GM06990 (cell line): Measurements from ENCODE around the gene DENND2A.
"Not testable (repeated sequence)": the region's sequence is repeated elsewhere in the genome, so short reads cannot be mapped to it uniquely, and the experiment has no call there.

Experiments
- DNase-seq: peaks from one replicate; pipeline ENCODE4 v3.0.0-alpha.2; 2011; ENCODE audit not compliant: insufficient read length; ENCODE audit errors: extremely low read depth
- H3K27me3 ChIP-seq: replicated peaks from 2 replicates; pipeline ENCODE4 v1.6.0; 2011; ENCODE audit warnings: low read length; ENCODE audit not compliant: control insufficient read depth, insufficient read depth
- H3K36me3 ChIP-seq: 2 replicates; pipeline ENCODE4 v1.5.1; 2011; ENCODE audit warnings: low read length; ENCODE audit not compliant: control insufficient read depth, insufficient read depth
- H3K4me3 ChIP-seq: replicated peaks from 2 replicates; pipeline ENCODE4 v1.5.1; 2011; ENCODE audit warnings: low read depth, mild to moderate bottlenecking, control low read depth, low read length
- CTCF ChIP-seq: IDR thresholded peaks from 2 replicates; pipeline ENCODE4 v1.5.1; 2011; ENCODE audit warnings: low read length, control low read depth, mild to moderate bottlenecking, inconsistent platforms; ENCODE audit not compliant: insufficient read depth, poor library complexity, severe bottlenecking

The DENND2A gene

GRCh38 chr7:140670343-140670935, 29.8 kb upstream of the DENND2A start:
- no peak for TF ChIP-seq CTCF
- no peak for DNase-seq
- Histone ChIP-seq H3K36me3 (no peaks in the 10 kb centered on the region), H3K4me3 (no peak overlapping the region), H3K27me3 (no peaks in the 10 kb centered on the region)

- not testable (repeated sequence) for H3K4me3 ChIP-seq, DNase-seq, H3K36me3 ChIP-seq, H3K27me3 ChIP-seq
These were observed 29.2 kb upstream of the DENND2A start for GRCh38 chr7:140669862-140670261.

GRCh38 chr7:140669352-140669751, 28.7 kb upstream of the DENND2A start:
- H3K27me3 ChIP-seq, result no peaks in the 10 kb centered on the region
- no peak overlapping the region for H3K4me3 ChIP-seq
- TF ChIP-seq CTCF, result no peak
- no peak for DNase-seq
- H3K36me3 ChIP-seq, result no peaks in the 10 kb centered on the region

GRCh38 chr7:140668641-140669040, 28.0 kb upstream of the DENND2A start:
- H3K36me3 ChIP-seq, result no peaks in the 10 kb centered on the region
- no peak overlapping the region for H3K4me3 ChIP-seq
- TF ChIP-seq CTCF, result no peak
- DNase-seq, result no peak
- no peaks in the 10 kb centered on the region for H3K27me3 ChIP-seq

GRCh38 chr7:140667476-140667875, 26.9 kb upstream of the DENND2A start:
- Histone ChIP-seq H3K36me3 (no peaks in the 10 kb centered on the region), H3K27me3 (no peaks in the 10 kb centered on the region), H3K4me3 (no peak overlapping the region)
- no peak for DNase-seq
- TF ChIP-seq CTCF, result no peak

GRCh38 chr7:140662938-140663337, 22.3 kb upstream of the DENND2A start:
- H3K4me3 ChIP-seq, DNase-seq: not testable (repeated sequence)

GRCh38 chr7:140661124-140661523, 20.5 kb upstream of the DENND2A start:
- no peak for TF ChIP-seq CTCF
- H3K36me3 ChIP-seq, result no peaks in the 10 kb centered on the region
- no peaks in the 10 kb centered on the region; the same call in none of the 2 replicates for H3K27me3 ChIP-seq
- no peak overlapping the region for H3K4me3 ChIP-seq
- DNase-seq, result no peak

More at GRCh38 chr7:140662938-140663337, 22.3 kb upstream of the DENND2A start:
- H3K36me3 ChIP-seq, H3K27me3 ChIP-seq: not testable (repeated sequence)
